Ovary (tissue), 9 donors: ENCODE data around the gene DEDD2. TPM values are rescaled to one million over a fixed set of nuclear protein-coding genes. Genes with fewer than 3 reads are reported as not detected.

ENCODE experiments used
- DNase-seq, 5 donors: peaks; one replicate each; pipeline ENCODE4 v3.0.0-alpha.2; 2019 to 2020
- H3K27ac ChIP-seq, 2 donors: fragments of 200-600 bp; one replicate each; pipeline versions ENCODE4 v1.5.1 to v1.8.0; 2019 to 2022
- H3K27me3 ChIP-seq: fragments of 200-600 bp; one replicate; pipeline ENCODE4 v1.8.0; 2022
- H3K36me3 ChIP-seq: fragments of 200-600 bp; sonication (generic); one replicate; pipeline ENCODE4 v1.5.1; 2019
- H3K4me1 ChIP-seq: one replicate; pipeline ENCODE4 v1.8.1; 2013; ENCODE audit warnings: mild to moderate bottlenecking, moderate library complexity; ENCODE audit not compliant: insufficient read depth
- H3K4me3 ChIP-seq: fragments of 200-600 bp; sonication (generic); one replicate; pipeline ENCODE4 v1.5.1; 2017
- H3K9me3 ChIP-seq, 2 donors: fragments of 200-600 bp in 1 of 2; sonication (generic) in 1 of 2; one replicate each; pipeline versions ENCODE4 v1.5.1 to v1.8.1; 2013 to 2019; ENCODE audit warnings: mild to moderate bottlenecking in 1 of 2, moderate library complexity in 1 of 2
- EP300 ChIP-seq: sonication (generic); formaldehyde crosslinking; IDR thresholded peaks from one replicate; pipeline ENCODE4 v1.6.1; 2017; ENCODE audit warnings: antibody characterized with exemption
- POLR2A ChIP-seq: fragments of 450-650 bp; IDR thresholded peaks from one replicate; pipeline ENCODE4 v1.6.1; 2017; ENCODE audit warnings: antibody characterized with exemption, mild to moderate bottlenecking, moderate library complexity
- WGBS, 3 donors: extraction: QIAGEN DNeasy Blood & Tissue Kit in 1 of 3; methylation state at CpG; one replicate each; pipeline versions ENCODE4 v1.1.5 to v1.1.7; 2013 to 2017; 5-methylcytosine and 5-hydroxymethylcytosine counted together
- intact Hi-C, 4 donors: fragments of 100-400 bp; cut with DNase I; formaldehyde crosslinking; loops; one replicate each; pipeline versions ENCODE4 v1.11.0 to v1.15.1; 2022 to 2023
- polyA plus RNA-seq, 2 donors: library from polyadenylated mRNA; stranded (reverse); fragments of 200-250 nt in 1 of 2; fragments of 350-450 nt in 1 of 2; fragmentation: Illumina TruSeq in 1 of 2; extraction: RNeasy Lipid Tissue Mini Kit (QIAGEN cat#74804) in 1 of 2; gene quantifications; one replicate each; pipeline ENCODE4 v1.2.3, GENCODE V29; 2013 to 2014
- total RNA-seq, 7 donors: library from RNA; depleted of rRNA in 2 of 7; stranded (reverse); fragments of >200 nt in 2 of 7; fragmentation: NEBNext Ultra II Directional in 3 of 7; extraction: Animal tissue kit (Norgen Biotek cat#: 25700) in 3 of 7; gene quantifications; one replicate each; pipeline versions ENCODE4 v1.1.0 to v1.2.4, GENCODE V29; 2016 to 2023
- TF ChIP-seq, protein P1 (sequence below), 3 donors: fragments of 450-650 bp in 2 of 3; fragments of 200-600 bp in 1 of 3; IDR thresholded peaks; one replicate each; pipeline versions ENCODE4 v1.5.1 to v1.8.0; 2016 to 2022; ENCODE audit warnings: antibody characterized with exemption in 3 of 3, mild to moderate bottlenecking in 1 of 3
- donor health status: DM: no; HTN: no; CAD: no; lungs with moderate emphysema.
- donor health status: DM: no; HTN: no; CAD: no.
- donor health status: Bipolar disorder and iron deficiency.
- donor health status: DM: yes; HTN: yes; CAD: no.
- donor health status: DM: no; HTN: no; CAD: no.
- donor health status: DM: yes; HTN: yes; CAD: no.

DEDD2 gene
- total and polyA plus RNA-seq, 9 donors, result 8.3 to 36.8 (median 25.1) TPM

GRCh38 chr19:42255766-42256745 lies 38.6 kb upstream of the DEDD2 start:
- H3K9me3 ChIP-seq, result no peaks in the 10 kb centered on the region
- DNase-seq, result peak; percentile 60 to 75 (median 72)
- WGBS, 3 donors, result 1 to 2% (median 1%) methylated on average over 37 to 38 of the region's 38 CpGs
- peak; percentile 20 for TF ChIP-seq POLR2A
- TF ChIP-seq EP300, result no peak
- peak overlapping the region; percentile 73 for H3K4me3 ChIP-seq
- no peaks in the 10 kb centered on the region for H3K27me3 ChIP-seq
- H3K36me3 ChIP-seq, result no peaks in the 10 kb centered on the region
- intact Hi-C loops, result loop anchor here in 2 of 4 donors (2.0 kb wide), 2 partner anchors 13 to 25 kb away; partner anchors contain the start of gene CIC (in 1 of the 2)
- peak overlapping the region; percentile 87 to 97 for H3K27ac ChIP-seq
- H3K4me1 ChIP-seq, result peaks cover 10% of the 10 kb centered on the region

DNA sequence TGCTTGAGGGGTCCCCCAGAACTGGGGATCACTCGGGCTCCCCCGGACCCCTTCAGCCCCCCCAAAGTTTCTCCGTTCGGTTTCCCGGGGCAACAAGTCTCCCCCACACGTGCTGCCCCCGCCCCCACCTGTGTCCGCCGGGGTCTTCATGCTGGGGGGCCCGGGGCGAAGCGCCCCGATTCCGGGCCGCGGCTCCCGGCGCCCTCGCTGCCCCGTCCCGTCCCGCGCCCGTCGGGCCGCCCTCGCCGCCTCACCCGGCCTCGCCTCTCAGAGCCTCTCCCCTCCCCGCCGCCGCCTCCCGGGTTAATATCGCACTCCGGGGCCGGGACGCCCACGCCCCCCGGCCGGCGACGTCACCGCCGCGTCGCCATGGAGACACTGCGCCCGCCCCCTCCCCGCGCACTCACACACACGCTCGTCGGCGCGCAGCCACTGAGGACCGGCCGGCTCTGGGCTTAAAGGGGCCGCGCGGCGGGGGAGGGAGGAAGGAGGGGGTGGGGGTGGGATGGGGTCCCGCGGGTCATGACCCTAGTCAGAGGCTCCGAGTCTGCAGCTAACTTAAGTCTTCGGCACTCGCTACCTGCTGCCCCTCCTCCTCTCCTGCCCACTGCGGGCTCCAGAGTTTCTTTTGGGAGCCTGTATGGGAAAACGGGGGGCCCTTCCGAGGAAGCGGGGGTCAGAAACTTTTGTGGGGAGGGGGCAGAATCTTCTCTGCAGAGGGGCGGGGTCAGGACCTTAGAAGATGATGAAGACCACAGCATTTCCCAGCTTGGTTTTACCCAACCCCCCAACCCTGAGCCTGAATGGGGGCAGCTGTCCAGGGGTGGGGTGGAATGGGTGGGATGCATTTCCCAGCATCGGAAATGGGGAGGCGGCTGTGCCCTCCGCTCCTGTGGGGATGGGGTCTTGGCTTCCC lies 37.6 kb upstream of the DEDD2 start, which contains the start of gene ERF:
TSS of gene ERF (minus strand) at position 279 of the 916 bp plus-strand sequence. CDS start at position 150, 129 bp downstream.
- Histone ChIP-seq H3K4me1 (peaks cover 19% of the 10 kb centered on the region), H3K9me3 (no peaks in the 10 kb centered on the region), H3K27me3 (no peaks in the 10 kb centered on the region), H3K4me3 (peak within 1 kb of the TSS; percentile 73), H3K36me3 (no peaks in the 10 kb centered on the region), H3K27ac (peak within 1 kb of the TSS; percentile 97 to 99)
- intact Hi-C loops, result loop anchor here in 2 of 4 donors (2.0 kb wide), 2 partner anchors 14 to 26 kb away; partner anchors contain the start of gene CIC (in 1 of the 2)
- TF ChIP-seq, protein P1, sequence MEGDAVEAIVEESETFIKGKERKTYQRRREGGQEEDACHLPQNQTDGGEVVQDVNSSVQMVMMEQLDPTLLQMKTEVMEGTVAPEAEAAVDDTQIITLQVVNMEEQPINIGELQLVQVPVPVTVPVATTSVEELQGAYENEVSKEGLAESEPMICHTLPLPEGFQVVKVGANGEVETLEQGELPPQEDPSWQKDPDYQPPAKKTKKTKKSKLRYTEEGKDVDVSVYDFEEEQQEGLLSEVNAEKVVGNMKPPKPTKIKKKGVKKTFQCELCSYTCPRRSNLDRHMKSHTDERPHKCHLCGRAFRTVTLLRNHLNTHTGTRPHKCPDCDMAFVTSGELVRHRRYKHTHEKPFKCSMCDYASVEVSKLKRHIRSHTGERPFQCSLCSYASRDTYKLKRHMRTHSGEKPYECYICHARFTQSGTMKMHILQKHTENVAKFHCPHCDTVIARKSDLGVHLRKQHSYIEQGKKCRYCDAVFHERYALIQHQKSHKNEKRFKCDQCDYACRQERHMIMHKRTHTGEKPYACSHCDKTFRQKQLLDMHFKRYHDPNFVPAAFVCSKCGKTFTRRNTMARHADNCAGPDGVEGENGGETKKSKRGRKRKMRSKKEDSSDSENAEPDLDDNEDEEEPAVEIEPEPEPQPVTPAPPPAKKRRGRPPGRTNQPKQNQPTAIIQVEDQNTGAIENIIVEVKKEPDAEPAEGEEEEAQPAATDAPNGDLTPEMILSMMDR (IDR thresholded peaks at IDR 0.05), result peak in 2 of 3 donors; percentile 20 to 27
- peak; percentile 53 for TF ChIP-seq EP300
- peak; percentile 99 for TF ChIP-seq POLR2A
- 1% methylated on average over 25 to 74 of the region's 75 CpGs for WGBS, 3 donors
- peak; percentile 93 to 98 (median 96) for DNase-seq

DNA sequence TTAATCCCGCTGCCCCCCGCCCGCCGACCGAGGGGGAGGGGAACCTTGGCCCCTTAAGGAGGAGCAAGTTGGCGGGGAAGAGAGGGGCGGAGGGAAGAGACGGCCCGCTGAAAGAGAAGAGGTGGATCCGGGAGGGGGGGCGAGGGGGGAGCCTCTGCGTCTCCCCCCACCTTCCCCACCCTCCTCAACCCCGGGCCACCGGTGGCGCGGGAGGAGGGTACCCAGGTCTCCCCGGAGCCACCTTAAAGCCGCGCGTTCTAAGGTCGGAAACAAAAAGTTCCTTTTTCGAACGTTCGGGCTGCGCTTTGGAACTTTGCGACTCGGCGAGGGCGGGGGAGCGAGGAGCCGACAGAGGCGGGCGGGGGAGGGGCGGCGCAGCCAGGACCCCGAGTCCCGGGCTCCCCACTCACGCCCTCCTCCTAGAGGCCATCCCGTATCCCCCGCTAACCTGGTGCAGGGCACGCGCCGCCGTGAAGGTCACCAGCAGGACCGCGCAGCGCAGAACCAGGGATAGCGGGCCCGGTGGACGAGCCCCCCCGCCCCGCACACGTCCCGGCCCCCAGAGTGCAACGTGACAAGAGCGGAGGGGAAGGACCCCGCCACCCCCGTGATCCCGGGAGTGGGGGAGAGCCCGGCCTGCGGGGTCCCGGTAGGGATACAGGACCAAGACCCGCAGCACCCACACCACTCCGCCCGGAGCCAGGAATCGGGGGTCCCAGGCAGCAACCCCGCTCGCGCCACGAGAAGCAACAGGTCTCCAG lies 36.8 kb upstream of the DEDD2 start:
- no peaks in the 10 kb centered on the region for H3K36me3 ChIP-seq
- DNase-seq, result peak; percentile 79 to 89 (median 85)
- WGBS, 3 donors, result 0 to 1% (median 0%) methylated on average over 50 to 69 of the region's 70 CpGs
- peak overlapping the region; percentile 73 for H3K4me3 ChIP-seq
- H3K27ac ChIP-seq, result peak overlapping the region; percentile 97 to 99
- no peaks in the 10 kb centered on the region for H3K27me3 ChIP-seq
- peaks cover 21% of the 10 kb centered on the region for H3K4me1 ChIP-seq
- no peak for TF ChIP-seq POLR2A
- TF ChIP-seq, protein P1 (IDR thresholded peaks at IDR 0.05), result peak in 1 of 3 donors; percentile 12
- intact Hi-C loops, result loop anchor here in 2 of 4 donors (2.0 kb wide), 2 partner anchors 15 to 27 kb away; partner anchors contain the start of gene CIC (in 1 of the 2)
- no peaks in the 10 kb centered on the region for H3K9me3 ChIP-seq
